Adipose tissue (tissue), 3 donors: ENCODE measurements around the gene SMCR8. TPM values are rescaled to one million over a fixed set of nuclear protein-coding genes. Genes with fewer than 3 reads are reported as not detected.

ENCODE experiments used
- polyA plus RNA-seq, 3 donors: library from polyadenylated mRNA; stranded (reverse); fragments of 200-250 nt; gene quantifications; one replicate each; pipeline ENCODE4 v1.2.3, GENCODE V29; 2013
- donor health status: healthy with polysubstance abuse.
- donor health status: Bipolar disorder and iron deficiency.
- donor health status: healthy.

SMCR8 gene
- polyA plus RNA-seq, 3 donors, result 3.6 to 5.1 (median 3.8) TPM

Other genes with a start within 250 kb of the SMCR8 start
- 10 to 100 TPM; 21.8 to 39.3 (median 30.8) TPM for gene DRG2, start 227.3 kb upstream of the SMCR8 start, polyA plus RNA-seq
- under 1 TPM; 0.45 to 0.86 (median 0.68) TPM for gene MYO15A, start 206.5 kb upstream of the SMCR8 start, polyA plus RNA-seq
- gene ALKBH5, start 131.5 kb upstream of the SMCR8 start, polyA plus RNA-seq, result 10 to 100 TPM; 21.3 to 50.7 (median 24.4) TPM
- gene LLGL1, start 89.7 kb upstream of the SMCR8 start, polyA plus RNA-seq, result 10 to 100 TPM in 1 of 3 donors, 1 to 10 TPM in 2; 5.0 to 13.4 (median 7.9) TPM
- 100 to 1,000 TPM; 189 to 228 (median 200) TPM for gene FLII, start 56.6 kb upstream of the SMCR8 start, polyA plus RNA-seq
- gene MIEF2, start 54.6 kb upstream of the SMCR8 start, polyA plus RNA-seq, result 1 to 10 TPM; 2.2 to 8.5 (median 3.0) TPM
- 10 to 100 TPM in 2 of 3 donors, 1 to 10 TPM in 1; 6.5 to 16.6 (median 12.5) TPM for gene TOP3A, start 299 bp upstream of the SMCR8 start, polyA plus RNA-seq
- gene SHMT1, start 48.3 kb downstream of the SMCR8 start, polyA plus RNA-seq, result 100 to 1,000 TPM in 1 of 3 donors, 10 to 100 TPM in 2; 13.7 to 168 (median 58.8) TPM
- gene EVPLL, start 62.5 kb downstream of the SMCR8 start, polyA plus RNA-seq, result 1 to 10 TPM in 1 of 3 donors, not detected in 2; 1.6 TPM
- 1 to 10 TPM in 1 of 3 donors, under 1 TPM in 2; 0.07 to 9.5 (median 0.90) TPM for gene LGALS9C, start 161.5 kb downstream of the SMCR8 start, polyA plus RNA-seq